ENCODE measurements around the gene MUL1.

- TF ChIP-seq POLR2A (IDR thresholded peaks at IDR 0.05) (no peak), CTCF (IDR thresholded peaks at IDR 0.05 in 8 of 11, conservative IDR thresholded peaks at IDR 0.05 in 3 of 11) (no peak)
These were observed 26.1 kb downstream of the MUL1 start for GRCh38 chr1:20481643-20482498.
